ENCODE results near the gene CC2D1B.
"Not testable (repeated sequence)": the region's sequence is repeated elsewhere in the genome, so short reads cannot be mapped to it uniquely, and the experiment has no call there.

The CC2D1B gene, protein sequence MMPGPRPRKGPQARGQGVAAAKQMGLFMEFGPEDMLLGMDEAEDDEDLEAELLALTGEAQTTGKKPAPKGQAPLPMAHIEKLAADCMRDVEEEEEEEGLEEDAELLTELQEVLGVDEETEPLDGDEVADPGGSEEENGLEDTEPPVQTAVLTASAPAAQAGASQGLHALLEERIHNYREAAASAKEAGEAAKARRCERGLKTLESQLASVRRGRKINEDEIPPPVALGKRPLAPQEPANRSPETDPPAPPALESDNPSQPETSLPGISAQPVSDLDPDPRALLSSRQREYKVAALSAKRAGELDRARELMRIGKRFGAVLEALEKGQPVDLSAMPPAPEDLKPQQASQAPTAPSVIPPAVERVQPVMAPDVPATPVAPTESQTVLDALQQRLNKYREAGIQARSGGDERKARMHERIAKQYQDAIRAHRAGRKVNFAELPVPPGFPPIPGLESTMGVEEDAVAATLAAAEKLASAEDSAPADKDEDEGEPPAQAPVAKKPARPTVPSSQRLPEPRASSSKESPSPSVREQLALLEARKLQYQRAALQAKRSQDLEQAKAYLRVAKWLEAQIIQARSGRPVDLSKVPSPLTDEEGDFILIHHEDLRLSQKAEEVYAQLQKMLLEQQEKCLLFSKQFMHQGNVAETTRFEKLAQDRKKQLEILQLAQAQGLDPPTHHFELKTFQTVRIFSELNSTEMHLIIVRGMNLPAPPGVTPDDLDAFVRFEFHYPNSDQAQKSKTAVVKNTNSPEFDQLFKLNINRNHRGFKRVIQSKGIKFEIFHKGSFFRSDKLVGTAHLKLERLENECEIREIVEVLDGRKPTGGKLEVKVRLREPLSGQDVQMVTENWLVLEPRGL

GRCh38 chr1:52365746-52366516 is at the start of gene CC2D1B:
CC2D1B (minus strand) TSS chr1:52366205; CDS start chr1:52364620, 1,585 bp downstream.
- peak; percentile 99 for DNase-seq

GRCh38 chr1:52414942-52415341 is 48.9 kb upstream of the CC2D1B start:
- DNase-seq, result no peak

DNA sequence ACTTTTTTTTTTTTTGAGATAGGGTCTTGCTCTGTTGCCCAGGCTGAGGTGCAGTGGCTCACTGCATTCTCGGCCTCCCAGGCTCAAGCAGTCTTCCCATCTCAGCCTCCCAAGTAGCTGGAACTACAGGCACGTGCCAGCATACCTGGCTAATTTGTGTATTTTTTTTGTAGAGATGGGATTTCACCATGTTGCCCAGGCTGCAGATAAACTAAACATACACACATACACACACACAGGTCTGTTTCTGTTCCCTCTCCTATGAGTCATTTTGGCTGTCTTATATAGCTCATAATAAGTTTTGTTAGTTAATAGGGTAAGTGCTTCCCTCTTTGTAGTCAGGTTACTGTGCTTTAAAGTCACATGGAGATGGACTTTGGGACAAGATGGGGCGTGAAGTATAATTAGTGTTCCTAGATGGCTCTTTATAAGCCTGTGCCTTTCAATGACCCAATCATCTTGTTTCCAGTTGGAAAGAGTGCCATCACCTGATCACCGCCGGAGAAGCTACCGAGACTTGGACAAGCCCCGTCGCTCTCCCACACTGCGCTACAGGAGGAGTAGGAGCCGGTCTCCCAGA is 47.5 kb upstream of the CC2D1B start:
- no peak for DNase-seq

DNA sequence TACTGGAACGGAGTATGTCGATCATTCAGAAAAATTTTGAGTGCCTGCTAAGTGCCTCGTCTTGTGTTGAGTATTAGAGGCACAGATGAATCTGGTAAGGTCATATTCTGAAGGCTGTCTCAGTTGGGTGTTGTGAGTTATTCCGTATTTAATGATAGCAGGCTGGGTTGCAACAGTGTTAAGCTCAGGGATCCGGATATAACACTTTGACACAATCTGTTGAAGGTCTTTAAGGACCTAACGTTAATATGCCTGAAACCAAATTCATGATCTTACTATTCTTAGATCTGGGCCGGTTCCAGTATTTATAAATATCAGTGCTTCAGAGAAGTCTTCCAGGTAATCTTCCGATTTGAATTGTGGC is 39.0 kb upstream of the CC2D1B start:
- no peak for DNase-seq

DNA sequence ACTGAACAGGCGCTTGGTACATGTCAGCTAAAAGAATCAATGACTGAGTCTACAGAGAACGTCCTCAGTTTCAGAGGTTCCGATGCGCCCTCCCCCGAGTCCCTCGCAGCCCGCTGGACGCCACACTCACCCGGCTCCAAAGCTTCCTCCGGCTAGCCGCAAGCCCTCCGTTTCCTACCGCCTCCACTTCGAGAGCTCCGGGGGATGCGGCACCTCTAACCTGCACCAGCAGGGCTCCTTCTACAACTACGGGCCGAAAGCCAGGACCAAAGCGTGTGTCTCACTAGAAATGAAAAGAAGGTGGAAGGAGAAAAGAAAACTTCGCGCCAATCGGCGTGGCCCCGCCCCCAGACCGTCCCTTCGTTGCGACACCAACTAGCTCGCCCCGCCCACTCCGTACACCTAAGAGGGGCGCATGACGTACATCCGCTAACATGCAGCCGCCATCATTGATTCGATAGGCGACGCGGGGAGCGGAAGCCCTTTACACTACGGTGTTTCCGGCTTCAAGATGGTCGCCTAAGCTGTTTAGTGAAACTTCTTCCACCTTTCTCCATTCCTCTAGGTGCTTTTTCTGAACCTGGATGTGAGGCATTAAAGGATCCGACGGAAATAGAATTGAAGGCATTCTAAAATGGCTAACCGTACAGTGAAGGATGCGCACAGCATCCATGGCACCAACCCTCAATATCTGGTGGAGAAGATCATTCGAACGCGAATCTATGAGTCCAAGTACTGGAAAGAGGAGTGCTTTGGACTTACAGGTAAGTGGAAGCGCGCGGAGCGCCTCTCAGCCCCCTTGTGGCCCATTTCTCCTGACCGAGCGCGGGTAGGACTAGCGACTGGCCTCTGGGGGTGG is 38.3 kb upstream of the CC2D1B start, which contains the start of the genes ORC1 and PRPF38A:
Gene ORC1 (minus strand): TSS at position 308 of the 859 bp plus-strand sequence. CDS start 2,200 bp downstream, outside the sequence.
Gene PRPF38A (plus strand): TSS at position 487 of the 859 bp plus-strand sequence. CDS start 148 bp downstream, at position 635.
- DNase-seq, result peak; percentile 97

- DNase-seq, result peak; percentile 65
Observed at GRCh38 chr1:52403566-52404115, 37.6 kb upstream of the CC2D1B start.

DNA sequence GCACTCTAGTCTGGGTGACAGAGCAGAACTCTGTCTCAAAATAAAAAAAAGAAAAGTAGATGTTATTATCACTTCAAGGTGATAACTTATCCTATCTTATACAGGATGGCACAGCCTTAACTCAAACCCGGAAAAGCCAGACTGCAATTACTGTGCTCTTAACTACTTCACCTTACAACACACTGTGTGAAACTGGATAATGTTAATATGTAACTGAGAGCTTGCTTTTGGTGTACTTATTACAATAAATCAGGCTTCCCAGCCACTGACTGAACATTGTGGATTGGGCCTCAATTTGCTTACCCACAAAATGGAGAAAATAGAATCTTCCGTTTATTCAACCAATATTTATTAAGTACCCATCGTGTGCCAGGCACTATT is 36.8 kb upstream of the CC2D1B start:
- DNase-seq, result no peak

- DNase-seq, result no peak
Observed at GRCh38 chr1:52400131-52400530, 34.1 kb upstream of the CC2D1B start.

GRCh38 chr1:52399629-52400028 is 33.6 kb upstream of the CC2D1B start:
- no peak for DNase-seq

DNA sequence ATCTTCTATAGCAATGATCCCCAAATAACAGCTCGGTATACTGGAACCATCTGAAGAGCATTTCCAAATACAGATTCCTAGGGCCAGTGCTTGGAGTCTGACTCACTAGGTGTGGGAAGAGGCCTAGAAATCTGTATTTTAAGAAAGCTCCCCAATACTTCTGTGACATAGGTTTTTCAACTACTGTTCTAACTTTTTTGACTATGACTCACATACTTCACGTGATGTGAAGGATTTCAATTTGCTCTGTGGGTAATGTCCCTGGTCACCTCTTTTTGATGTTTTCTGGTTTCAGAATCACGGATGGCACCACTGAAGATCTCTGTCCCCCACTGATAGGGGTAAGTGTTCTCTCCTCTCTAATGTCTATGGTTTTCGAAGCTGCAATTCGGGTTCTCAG is 27.2 kb upstream of the CC2D1B start:
- DNase-seq, result no peak

GRCh38 chr1:52386458-52386857 is 20.5 kb upstream of the CC2D1B start:
- DNase-seq, result no peak

DNA sequence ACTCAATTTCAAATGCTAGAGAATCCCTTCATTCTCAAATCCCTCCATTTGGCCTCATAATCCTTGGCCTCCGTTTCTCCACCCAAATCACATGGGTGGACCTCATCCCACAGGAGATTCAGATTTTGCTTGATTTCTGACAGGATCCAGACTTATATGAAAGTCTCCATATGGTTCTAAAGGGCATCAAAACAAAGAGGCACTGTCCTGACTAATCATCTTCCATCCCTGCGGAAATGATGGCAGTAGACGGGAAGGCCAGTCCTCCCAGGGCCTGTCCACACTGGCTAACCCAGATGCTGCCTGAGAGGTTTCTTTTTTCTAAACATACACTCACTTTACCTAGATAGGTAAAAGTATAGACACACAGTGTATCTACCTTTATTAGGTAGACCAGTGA is 19.4 kb upstream of the CC2D1B start:
- DNase-seq, result no peak

DNA sequence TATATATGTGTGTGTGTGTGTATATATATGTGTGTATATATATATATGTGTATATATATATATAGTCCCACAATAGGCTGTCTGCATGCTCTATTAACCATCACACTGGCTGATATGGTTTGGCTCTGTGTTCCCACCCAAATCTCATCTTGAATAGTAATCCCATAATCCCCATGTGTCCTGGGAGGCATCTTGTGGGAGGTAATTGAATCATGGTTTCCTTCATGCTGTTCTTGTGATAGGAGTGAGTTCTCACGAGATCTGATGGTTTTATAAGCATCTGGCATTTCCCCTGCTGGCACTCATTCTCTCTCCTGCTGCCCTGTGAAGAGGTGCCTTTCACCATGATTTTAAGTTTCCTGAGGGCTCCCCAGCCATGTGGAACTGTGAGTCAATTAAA is 3.8 kb upstream of the CC2D1B start:
- not testable (repeated sequence) for DNase-seq

GRCh38 chr1:52368383-52369172 is 2.6 kb upstream of the CC2D1B start:
- peak; percentile 64 for DNase-seq

GRCh38 chr1:52367272-52367671 is 1.3 kb upstream of the CC2D1B start:
- no peak for DNase-seq

- DNase-seq, result no peak
Observed at GRCh38 chr1:52366517-52366827, 467 bp upstream of the CC2D1B start.

GRCh38 chr1:52365071-52365745 is 797 bp downstream of the CC2D1B start:
- DNase-seq, result peak; percentile 60

DNA sequence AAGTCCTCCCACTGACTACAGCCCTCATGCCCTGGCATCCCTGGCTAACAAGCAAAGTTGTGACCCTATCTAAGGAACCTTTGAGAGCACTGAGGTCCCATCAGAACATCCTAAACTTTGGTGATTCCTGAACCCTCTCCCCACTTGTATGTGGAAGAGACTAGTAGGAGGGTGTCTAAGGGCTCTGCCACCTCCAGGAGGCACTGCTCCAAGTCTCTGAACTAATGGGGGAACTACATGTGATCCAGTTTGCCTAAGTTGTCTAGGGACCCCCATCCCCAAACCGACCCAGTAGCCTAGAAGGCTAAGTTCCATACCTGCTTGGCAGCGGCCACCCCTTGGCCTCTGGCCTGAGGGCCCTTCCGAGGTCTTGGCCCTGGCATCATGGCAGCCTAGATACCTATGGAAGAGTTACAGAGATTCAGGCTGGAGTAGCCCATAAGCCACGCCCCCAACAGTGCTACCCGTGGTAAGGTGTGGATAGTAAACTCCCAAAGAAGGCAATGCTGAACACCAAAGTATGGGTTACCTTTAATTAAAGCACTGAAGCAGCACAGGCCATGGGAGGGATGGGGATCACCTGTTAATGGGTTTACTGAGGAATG is 1.7 kb downstream of the CC2D1B start:
- DNase-seq, result no peak

DNA sequence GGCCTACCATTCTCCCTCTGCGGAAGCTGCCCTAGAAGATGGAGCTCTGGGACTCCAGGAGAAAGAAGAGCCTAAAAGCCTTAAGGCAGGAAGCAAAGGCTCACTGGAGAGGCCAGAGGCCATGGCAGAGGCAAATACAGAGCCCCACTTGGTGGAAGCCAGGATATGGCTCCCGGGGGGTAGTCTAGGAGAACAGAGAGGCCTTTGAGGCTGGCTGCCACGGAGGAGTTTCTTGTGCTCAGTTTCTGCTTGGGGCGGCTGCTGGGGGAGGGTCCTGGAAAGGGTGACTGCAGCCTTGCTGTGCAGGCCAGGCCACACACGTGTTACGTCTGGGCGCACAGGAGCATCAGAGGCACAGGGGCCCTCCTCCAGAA is 5.4 kb downstream of the CC2D1B start:
- no peak for DNase-seq

Data from CD4-positive, alpha-beta T cell treated with Interleukin-21 for 1 hour (primary cell).